KOPT-K1 (cell line): ENCODE results near the gene PTPN12.
"Not testable (repeated sequence)": the region's sequence is repeated elsewhere in the genome, so short reads cannot be mapped to it uniquely, and the experiment has no call there.

ENCODE experiments used
- H3K27ac ChIP-seq: fragments of 200-600 bp; sonication (generic); 2 replicates; pipeline ENCODE4 v1.5.1; 2016; ENCODE audit warnings: antibody characterized with exemption, mild to moderate bottlenecking, low read depth, low read length; ENCODE audit not compliant: poor library complexity, severe bottlenecking
- H3K36me3 ChIP-seq: fragments of 200-600 bp; sonication (generic); 2 replicates; pipeline ENCODE4 v1.5.1; 2017; ENCODE audit warnings: antibody characterized with exemption, mild to moderate bottlenecking, low read length, moderate library complexity; ENCODE audit not compliant: insufficient read depth
- H3K9me3 ChIP-seq: fragments of 200-600 bp; sonication (generic); 2 replicates; pipeline ENCODE4 v1.5.1; 2017; ENCODE audit warnings: antibody characterized with exemption, low read length, mild to moderate bottlenecking; ENCODE audit not compliant: insufficient read depth, poor library complexity, severe bottlenecking

The PTPN12 gene

GRCh38 chr7:77532247-77532646 is 4.8 kb upstream of the PTPN12 start:
- no peaks in the 10 kb centered on the region for H3K36me3 ChIP-seq
- no peak overlapping the region for H3K27ac ChIP-seq
- no peaks in the 10 kb centered on the region for H3K9me3 ChIP-seq

GRCh38 chr7:77532732-77533131 is 4.4 kb upstream of the PTPN12 start:
- H3K9me3 ChIP-seq, H3K27ac ChIP-seq, H3K36me3 ChIP-seq: not testable (repeated sequence)

DNA sequence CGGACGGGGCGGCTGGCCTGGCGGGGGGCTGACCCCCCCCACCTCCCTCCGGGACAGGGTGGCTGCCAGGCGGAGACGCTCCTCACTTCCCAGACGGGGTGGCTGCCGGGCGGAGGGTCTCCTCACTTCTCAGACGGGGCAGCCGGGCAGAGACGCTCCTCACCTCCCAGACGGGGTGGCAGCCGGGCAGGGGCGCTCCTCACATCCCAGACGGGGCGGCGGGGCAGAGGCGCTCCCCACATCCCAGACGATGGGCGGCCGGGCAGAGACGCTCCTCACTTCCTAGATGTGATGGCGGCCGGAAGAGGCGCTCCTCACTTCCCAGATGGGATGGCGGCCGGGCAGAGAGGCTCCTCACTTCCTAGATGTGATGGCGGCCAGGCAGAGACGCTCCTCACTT is 3.0 kb upstream of the PTPN12 start:
- not testable (repeated sequence) for H3K36me3 ChIP-seq, H3K9me3 ChIP-seq, H3K27ac ChIP-seq

DNA sequence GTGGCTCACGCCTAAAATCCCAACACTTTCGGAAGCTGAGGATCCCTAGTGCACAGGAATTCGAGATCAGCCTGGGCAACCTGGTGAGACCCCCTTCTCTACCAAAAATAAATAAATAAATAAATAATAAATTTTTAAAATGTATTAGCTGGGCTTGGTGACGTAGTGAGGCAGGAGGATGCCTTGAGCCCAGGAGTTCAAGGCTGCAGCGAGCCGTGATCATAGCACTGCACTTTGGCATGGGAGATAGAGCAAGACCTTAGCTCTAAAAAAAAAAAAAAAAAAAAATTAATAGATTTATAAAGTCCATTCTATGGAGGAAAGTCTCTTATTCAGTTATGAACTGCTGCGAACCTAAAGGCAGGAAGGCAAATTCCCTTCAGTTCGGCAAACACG is 1.1 kb upstream of the PTPN12 start:
- no peak overlapping the region for H3K27ac ChIP-seq
- H3K9me3 ChIP-seq: no peaks in the 10 kb centered on the region
- no peaks in the 10 kb centered on the region for H3K36me3 ChIP-seq

GRCh38 chr7:77536413-77537135 is 521 bp upstream of the PTPN12 start:
- Histone ChIP-seq H3K36me3 (no peaks in the 10 kb centered on the region), H3K27ac (peak overlapping the region; percentile 36), H3K9me3 (no peaks in the 10 kb centered on the region)

DNA sequence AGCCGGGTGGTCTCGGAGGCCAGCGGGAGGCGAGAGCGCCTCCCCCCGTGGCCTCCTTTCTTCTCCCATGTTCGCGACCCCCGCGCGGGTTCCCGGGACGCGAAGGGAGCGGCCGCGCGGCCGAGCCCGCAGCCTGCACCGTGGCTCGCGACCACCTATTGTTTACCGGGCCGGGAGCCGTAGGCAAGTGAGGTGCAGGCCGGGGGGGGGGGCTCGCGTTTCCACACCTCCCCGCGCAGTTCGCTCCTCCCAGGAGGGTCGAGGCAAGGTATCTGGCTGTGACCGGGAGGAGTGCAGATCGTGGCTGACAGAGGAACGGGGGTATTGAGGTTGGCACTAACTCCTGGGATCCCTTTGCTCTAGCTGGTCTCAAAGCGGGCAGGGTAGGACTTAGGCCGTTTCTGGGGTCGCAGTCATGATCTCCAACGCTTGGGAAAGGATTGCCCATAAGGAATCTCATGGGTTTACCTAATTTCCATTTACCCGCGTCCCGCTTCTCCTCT is 734 bp downstream of the PTPN12 start:
- no peaks in the 10 kb centered on the region for H3K9me3 ChIP-seq
- H3K27ac ChIP-seq: no peak overlapping the region
- H3K36me3 ChIP-seq: no peaks in the 10 kb centered on the region

- Histone ChIP-seq H3K9me3 (no peaks in the 10 kb centered on the region), H3K27ac (no peak overlapping the region), H3K36me3 (no peaks in the 10 kb centered on the region)
Observed at GRCh38 chr7:77538281-77539212, 1.5 kb downstream of the PTPN12 start.

DNA sequence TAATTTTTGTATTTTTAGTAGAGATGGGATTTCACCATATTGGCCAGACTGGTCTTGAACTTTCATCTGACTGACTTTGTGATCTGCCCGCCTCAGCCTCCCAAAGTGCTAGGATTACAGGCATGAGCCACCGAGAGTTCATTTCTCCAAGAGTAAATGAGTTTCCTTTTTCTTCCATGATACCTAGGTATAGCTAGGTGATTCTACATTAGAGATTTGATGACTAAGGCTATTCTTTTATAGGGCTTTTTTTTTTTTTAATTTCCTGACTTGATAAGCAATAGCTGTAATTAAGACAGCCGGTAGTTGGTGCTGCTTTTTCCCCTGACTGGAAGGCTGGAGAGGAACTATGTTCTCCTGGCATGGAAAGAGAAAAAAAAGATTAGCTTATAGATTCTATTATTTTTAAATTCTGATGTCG is 3.3 kb downstream of the PTPN12 start:
- Histone ChIP-seq H3K27ac (no peak overlapping the region), H3K36me3 (no peaks in the 10 kb centered on the region), H3K9me3 (no peaks in the 10 kb centered on the region)

- H3K36me3 ChIP-seq, H3K27ac ChIP-seq, H3K9me3 ChIP-seq: not testable (repeated sequence)
Observed at GRCh38 chr7:77540993-77541392, 3.9 kb downstream of the PTPN12 start.

GRCh38 chr7:77542409-77542808 is 5.3 kb downstream of the PTPN12 start:
- Histone ChIP-seq H3K36me3 (no peaks in the 10 kb centered on the region), H3K9me3 (no peaks in the 10 kb centered on the region), H3K27ac (no peak overlapping the region)

DNA sequence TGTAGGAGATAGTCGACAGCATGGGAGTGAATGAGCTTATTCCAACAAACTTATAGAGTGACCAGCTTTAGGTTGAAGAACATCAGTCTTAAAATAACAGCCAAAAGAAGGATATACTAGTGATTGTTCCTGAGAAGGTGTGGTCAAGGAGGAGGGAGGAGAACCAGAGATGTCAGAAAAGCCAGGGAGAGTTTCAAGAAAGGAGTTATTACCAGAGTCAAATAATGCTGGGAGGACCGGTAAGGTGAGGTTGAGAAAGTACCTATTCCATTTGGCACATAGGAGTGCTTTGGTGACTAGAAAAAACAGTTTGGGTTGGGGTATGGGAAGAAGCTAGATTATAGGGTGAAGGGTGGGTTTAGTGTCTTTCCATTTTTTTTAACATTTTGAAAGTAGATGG is 5.8 kb downstream of the PTPN12 start:
- H3K36me3 ChIP-seq: no peaks in the 10 kb centered on the region
- no peaks in the 10 kb centered on the region for H3K9me3 ChIP-seq
- no peak overlapping the region for H3K27ac ChIP-seq

GRCh38 chr7:77543910-77544309 is 6.8 kb downstream of the PTPN12 start:
- H3K27ac ChIP-seq: no peak overlapping the region
- no peaks in the 10 kb centered on the region for H3K36me3 ChIP-seq
- H3K9me3 ChIP-seq: no peaks in the 10 kb centered on the region

GRCh38 chr7:77544518-77544917 is 7.4 kb downstream of the PTPN12 start:
- H3K36me3 ChIP-seq: no peaks in the 10 kb centered on the region
- H3K9me3 ChIP-seq: no peaks in the 10 kb centered on the region
- no peak overlapping the region for H3K27ac ChIP-seq

GRCh38 chr7:77548206-77548605 is 11.1 kb downstream of the PTPN12 start:
- H3K27ac ChIP-seq: no peak overlapping the region
- H3K9me3 ChIP-seq: no peaks in the 10 kb centered on the region
- no peaks in the 10 kb centered on the region for H3K36me3 ChIP-seq

GRCh38 chr7:77549106-77549870 is 12.2 kb downstream of the PTPN12 start:
- H3K9me3 ChIP-seq: no peaks in the 10 kb centered on the region
- H3K27ac ChIP-seq: no peak overlapping the region
- H3K36me3 ChIP-seq: no peaks in the 10 kb centered on the region
